ENCODE data around the gene KHDC4. TPM values are rescaled to one million over a fixed set of nuclear protein-coding genes. Genes with fewer than 3 reads are reported as not detected.

KHDC4 gene
- total and polyA plus RNA-seq, 10 of the 15 experiments (the other 5 are each of a cell fraction or from before 2014, with no cell fraction given), result 11.7 to 109 (median 41.9) TPM

DNA sequence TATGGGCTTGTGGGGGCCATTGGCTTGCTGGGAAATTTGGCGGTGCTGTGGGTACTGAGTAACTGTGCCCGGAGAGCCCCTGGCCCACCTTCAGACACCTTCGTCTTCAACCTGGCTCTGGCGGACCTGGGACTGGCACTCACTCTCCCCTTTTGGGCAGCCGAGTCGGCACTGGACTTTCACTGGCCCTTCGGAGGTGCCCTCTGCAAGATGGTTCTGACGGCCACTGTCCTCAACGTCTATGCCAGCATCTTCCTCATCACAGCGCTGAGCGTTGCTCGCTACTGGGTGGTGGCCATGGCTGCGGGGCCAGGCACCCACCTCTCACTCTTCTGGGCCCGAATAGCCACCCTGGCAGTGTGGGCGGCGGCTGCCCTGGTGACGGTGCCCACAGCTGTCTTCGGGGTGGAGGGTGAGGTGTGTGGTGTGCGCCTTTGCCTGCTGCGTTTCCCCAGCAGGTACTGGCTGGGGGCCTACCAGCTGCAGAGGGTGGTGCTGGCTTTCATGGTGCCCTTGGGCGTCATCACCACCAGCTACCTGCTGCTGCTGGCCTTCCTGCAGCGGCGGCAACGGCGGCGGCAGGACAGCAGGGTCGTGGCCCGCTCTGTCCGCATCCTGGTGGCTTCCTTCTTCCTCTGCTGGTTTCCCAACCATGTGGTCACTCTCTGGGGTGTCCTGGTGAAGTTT is 7.8 kb upstream of the KHDC4 start (continued):
- TF ChIP-seq, protein P1, sequence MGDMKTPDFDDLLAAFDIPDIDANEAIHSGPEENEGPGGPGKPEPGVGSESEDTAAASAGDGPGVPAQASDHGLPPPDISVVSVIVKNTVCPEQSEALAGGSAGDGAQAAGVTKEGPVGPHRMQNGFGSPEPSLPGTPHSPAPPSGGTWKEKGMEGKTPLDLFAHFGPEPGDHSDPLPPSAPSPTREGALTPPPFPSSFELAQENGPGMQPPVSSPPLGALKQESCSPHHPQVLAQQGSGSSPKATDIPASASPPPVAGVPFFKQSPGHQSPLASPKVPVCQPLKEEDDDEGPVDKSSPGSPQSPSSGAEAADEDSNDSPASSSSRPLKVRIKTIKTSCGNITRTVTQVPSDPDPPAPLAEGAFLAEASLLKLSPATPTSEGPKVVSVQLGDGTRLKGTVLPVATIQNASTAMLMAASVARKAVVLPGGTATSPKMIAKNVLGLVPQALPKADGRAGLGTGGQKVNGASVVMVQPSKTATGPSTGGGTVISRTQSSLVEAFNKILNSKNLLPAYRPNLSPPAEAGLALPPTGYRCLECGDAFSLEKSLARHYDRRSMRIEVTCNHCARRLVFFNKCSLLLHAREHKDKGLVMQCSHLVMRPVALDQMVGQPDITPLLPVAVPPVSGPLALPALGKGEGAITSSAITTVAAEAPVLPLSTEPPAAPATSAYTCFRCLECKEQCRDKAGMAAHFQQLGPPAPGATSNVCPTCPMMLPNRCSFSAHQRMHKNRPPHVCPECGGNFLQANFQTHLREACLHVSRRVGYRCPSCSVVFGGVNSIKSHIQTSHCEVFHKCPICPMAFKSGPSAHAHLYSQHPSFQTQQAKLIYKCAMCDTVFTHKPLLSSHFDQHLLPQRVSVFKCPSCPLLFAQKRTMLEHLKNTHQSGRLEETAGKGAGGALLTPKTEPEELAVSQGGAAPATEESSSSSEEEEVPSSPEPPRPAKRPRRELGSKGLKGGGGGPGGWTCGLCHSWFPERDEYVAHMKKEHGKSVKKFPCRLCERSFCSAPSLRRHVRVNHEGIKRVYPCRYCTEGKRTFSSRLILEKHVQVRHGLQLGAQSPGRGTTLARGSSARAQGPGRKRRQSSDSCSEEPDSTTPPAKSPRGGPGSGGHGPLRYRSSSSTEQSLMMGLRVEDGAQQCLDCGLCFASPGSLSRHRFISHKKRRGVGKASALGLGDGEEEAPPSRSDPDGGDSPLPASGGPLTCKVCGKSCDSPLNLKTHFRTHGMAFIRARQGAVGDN (IDR thresholded peaks at IDR 0.05), result no peak
- peak; percentile 61; the same call in 1 of the 2 replicates for TF ChIP-seq POLR2A (IDR thresholded peaks at IDR 0.05; ENCODE audit: low read depth, low read length)
- TF ChIP-seq CHD1 (IDR thresholded peaks at IDR 0.05; ENCODE audit: low read depth, low read length), result no peak
- TF ChIP-seq MYC (IDR thresholded peaks at IDR 0.05; ENCODE audit: insufficient read depth, insufficient read length, insufficient replicate concordance, low read length, severe bottlenecking), result no peak
- no peak for TF ChIP-seq CBX3 (IDR thresholded peaks at IDR 0.05; ENCODE audit: borderline replicate concordance, low read depth)
- no peak for TF ChIP-seq ESRRA (IDR thresholded peaks at IDR 0.05; ENCODE audit: low read length)
- TF ChIP-seq SPI1 (IDR thresholded peaks at IDR 0.05; ENCODE audit: borderline replicate concordance, insufficient read depth, low read depth, low read length), result no peak
- TF ChIP-seq DPF2 (IDR thresholded peaks at IDR 0.05), result no peak
- no peak for TF ChIP-seq EED (IDR thresholded peaks at IDR 0.05; ENCODE audit: low read depth)
- TF ChIP-seq, protein P2, sequence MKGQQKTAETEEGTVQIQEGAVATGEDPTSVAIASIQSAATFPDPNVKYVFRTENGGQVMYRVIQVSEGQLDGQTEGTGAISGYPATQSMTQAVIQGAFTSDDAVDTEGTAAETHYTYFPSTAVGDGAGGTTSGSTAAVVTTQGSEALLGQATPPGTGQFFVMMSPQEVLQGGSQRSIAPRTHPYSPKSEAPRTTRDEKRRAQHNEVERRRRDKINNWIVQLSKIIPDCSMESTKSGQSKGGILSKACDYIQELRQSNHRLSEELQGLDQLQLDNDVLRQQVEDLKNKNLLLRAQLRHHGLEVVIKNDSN (IDR thresholded peaks at IDR 0.05; ENCODE audit: borderline replicate concordance, extremely low read length, insufficient read depth, low read depth, low read length), result no peak
- TF ChIP-seq POLR2AphosphoS2 (IDR thresholded peaks at IDR 0.05; ENCODE audit: low read depth, low read length), result peak; percentile 51; the same call in 1 of the 2 replicates
- no peak for TF ChIP-seq FOXK2 (IDR thresholded peaks at IDR 0.05)
- peak; percentile 36; the same call in 1 of the 2 replicates for TF ChIP-seq SMAD5 (IDR thresholded peaks at IDR 0.05; ENCODE audit: low read depth)
- TF ChIP-seq JUNB (IDR thresholded peaks at IDR 0.05), result no peak
- TF ChIP-seq MEF2B (IDR thresholded peaks at IDR 0.05; ENCODE audit: partially characterized antibody, poor library complexity, severe bottlenecking), result no peak
- TF ChIP-seq STAT3 (IDR thresholded peaks at IDR 0.05; ENCODE audit: low read depth, low read length), result no peak
- TF ChIP-seq EGR1 (IDR thresholded peaks at IDR 0.05; ENCODE audit: borderline replicate concordance in 1 of 2, low read depth in 2 of 2, low read length in 2 of 2), result no peak
- no peak for TF ChIP-seq SMC3 (IDR thresholded peaks at IDR 0.05; ENCODE audit: borderline replicate concordance, low read length)
- no peak for TF ChIP-seq HCFC1 (IDR thresholded peaks at IDR 0.05; ENCODE audit: low read length)
- no peak for TF ChIP-seq HSF1 (IDR thresholded peaks at IDR 0.05; ENCODE audit: low read depth, low read length)
